ENCODE results near the gene MAML2. TPM values are rescaled to one million over a fixed set of nuclear protein-coding genes. Genes with fewer than 3 reads are reported as not detected.

The MAML2 gene
- total RNA-seq, 1 experiment from 2014 or later: 2.7 TPM

GRCh38 chr11:96272529-96273222 lies 70.3 kb downstream of the MAML2 start:
- H4K5ac ChIP-seq (ENCODE audit: insufficient read length, low read depth, low read length): no peak overlapping the region
- H4K20me1 ChIP-seq (ENCODE audit: control insufficient read depth, insufficient read depth, insufficient read length): no peaks in the 10 kb centered on the region
- no peaks in the 10 kb centered on the region for H3K27me3 ChIP-seq (ENCODE audit: insufficient read depth, low read length)
- no peak overlapping the region for H2BK5ac ChIP-seq (ENCODE audit: insufficient read length, low read length)
- no peak overlapping the region for H2AFZ ChIP-seq (ENCODE audit: low read length)
- no peaks in the 10 kb centered on the region for H3K23me2 ChIP-seq (ENCODE audit: insufficient read length, low read depth, low read length, poor library complexity, severe bottlenecking)
- peaks cover 3 to 7% of the 10 kb centered on the region in 2 experiments; a peak in 4 of 5 replicates for H3K9me3 Mint-ChIP-seq
- no CpG with 5 or more reads among the region's 3 CpGs for WGBS (ENCODE audit: extremely low coverage, insufficient read length, low lambda C conversion rate)
- H3T11ph ChIP-seq (ENCODE audit: low read length): no peak overlapping the region
- no peaks in the 10 kb centered on the region for H3K27me3 Mint-ChIP-seq (ENCODE audit: low read depth)
- no peak overlapping the region for H3K56ac ChIP-seq (ENCODE audit: insufficient read length, low read depth, low read length)
- TF ChIP-seq CTCF (conservative IDR thresholded peaks at IDR 0.05): no peak
- H3K4ac ChIP-seq (ENCODE audit: low read depth, low read length): no peak overlapping the region; the same call in 1 of the 2 replicates
- H3K79me1 ChIP-seq (ENCODE audit: insufficient read depth, low read depth, low read length, poor library complexity, severe bottlenecking): no peaks in the 10 kb centered on the region
- H3K79me2 ChIP-seq (ENCODE audit: insufficient read depth, low read length): no peaks in the 10 kb centered on the region
- peak overlapping the region; percentile 50 for H2BK120ac ChIP-seq (ENCODE audit: low read depth, low read length, poor library complexity, severe bottlenecking)
- no peak overlapping the region for H3K23ac ChIP-seq (ENCODE audit: insufficient read length, low read depth, low read length)
- no peak overlapping the region for H3K4me2 ChIP-seq (ENCODE audit: insufficient read depth, insufficient read length, low read length)
- no peak overlapping the region for H3K4me3 Mint-ChIP-seq
- H3K27ac Mint-ChIP-seq: peak overlapping the region; percentile 13 to 90 (median 69); a peak in 6 of 7 replicates
- peaks cover 7 to 18% (median 7%) of the 10 kb centered on the region in 3 experiments; a peak in 6 of 7 replicates for H3K36me3 Mint-ChIP-seq (ENCODE audit: insufficient read depth in 1 of 3, low read depth in 3 of 3)
- H3K4me1 Mint-ChIP-seq: peaks cover 11 to 12% of the 10 kb centered on the region in 2 experiments
- H3K9ac ChIP-seq (ENCODE audit: extremely low read depth, insufficient read length, low read length): no peak overlapping the region
- no peak overlapping the region for H4K8ac ChIP-seq (replicated peaks; ENCODE audit: insufficient read length, low read depth, low read length)
- H3K14ac ChIP-seq (ENCODE audit: insufficient read depth, low read length): no peak overlapping the region
- H3K9me3 ChIP-seq (ENCODE audit: control insufficient read depth, low read depth, low read length): no peaks in the 10 kb centered on the region
- no peak overlapping the region for H2AK5ac ChIP-seq (ENCODE audit: insufficient read length, low read length)
- no peak overlapping the region for H2BK20ac ChIP-seq (ENCODE audit: low read depth, low read length, poor library complexity, severe bottlenecking)
- H3K18ac ChIP-seq (ENCODE audit: insufficient read length, low read depth, low read length): peak overlapping the region; percentile 41
- no peak overlapping the region for H2BK15ac ChIP-seq (ENCODE audit: low read depth, low read length)
- no peak for DNase-seq
- peak overlapping the region; percentile 26 for H3K27ac ChIP-seq (ENCODE audit: insufficient read length, low read depth, low read length)
- no peak overlapping the region for H2BK12ac ChIP-seq (ENCODE audit: insufficient read length, low read depth, low read length)
- 0 out of 2 replicates have a peak, but pooled peaks cover 3% of the 10 kb centered on the region for H3K4me1 ChIP-seq (ENCODE audit: insufficient read depth, low read length)
- no peak overlapping the region for H4K91ac ChIP-seq (ENCODE audit: insufficient read length, low read depth, low read length)
